MG63 (cell line): ENCODE measurements around the gene FHIP1B. TPM values are rescaled to one million over a fixed set of nuclear protein-coding genes. Genes with fewer than 3 reads are reported as not detected.

Experiments
- DNase-seq: peaks from one replicate; pipeline ENCODE4 v3.0.0-alpha.2; 2020
- H3K27me3 ChIP-seq: fragments of 250-450 bp; sonication (Bioruptor Pico); 2 replicates; pipeline ENCODE4 v1.5.1; 2020; ENCODE audit warnings: mild to moderate bottlenecking, moderate library complexity
- H3K36me3 ChIP-seq: fragments of 250-450 bp; sonication (Bioruptor Pico); 2 replicates; pipeline ENCODE4 v1.5.1; 2020; ENCODE audit warnings: mild to moderate bottlenecking, moderate library complexity
- H3K4me3 ChIP-seq: fragments of 250-450 bp; sonication (Bioruptor Pico); 2 replicates; pipeline ENCODE4 v1.5.1; 2020; ENCODE audit warnings: mild to moderate bottlenecking, moderate library complexity
- H3K9me3 ChIP-seq: fragments of 250-450 bp; sonication (Bioruptor Pico); 2 replicates; pipeline ENCODE4 v1.5.1; 2020; ENCODE audit warnings: mild to moderate bottlenecking, moderate library complexity
- total RNA-seq: library from RNA; depleted of rRNA; stranded (reverse); fragments of >200 nt; shearing (Covaris generic); gene quantifications from 2 replicates; pipeline ENCODE4 v1.2.3, GENCODE V29; 2014; ENCODE audit warnings: low replicate concordance

FHIP1B gene
- total RNA-seq, 1 experiment from 2014 or later: 9.7 TPM

DNA sequence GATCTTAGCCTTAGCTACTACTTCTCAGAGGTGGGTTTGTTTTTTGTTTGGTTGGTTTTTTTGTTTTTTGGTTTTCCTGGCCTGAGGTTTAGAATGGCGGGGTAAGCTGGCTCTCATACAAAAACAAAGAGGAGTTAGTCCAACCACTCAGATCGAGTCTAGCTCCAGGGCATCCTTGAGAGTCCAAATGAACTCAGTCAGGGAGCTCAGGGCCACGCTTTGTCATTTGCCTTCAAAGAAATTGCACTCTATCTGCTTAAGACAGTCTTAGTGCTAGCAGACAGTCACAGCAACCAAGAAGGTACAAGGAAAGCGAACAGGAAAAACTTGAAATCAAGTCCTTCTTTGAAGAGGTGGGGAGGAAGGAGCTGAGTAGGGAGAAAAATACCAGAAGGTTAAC is 17.9 kb downstream of the FHIP1B start:
- H3K9me3 ChIP-seq: no peaks in the 10 kb centered on the region
- H3K27me3 ChIP-seq: no peaks in the 10 kb centered on the region
- DNase-seq: no peak
- H3K4me3 ChIP-seq: no peak overlapping the region
- peaks cover 34% of the 10 kb centered on the region for H3K36me3 ChIP-seq

DNA sequence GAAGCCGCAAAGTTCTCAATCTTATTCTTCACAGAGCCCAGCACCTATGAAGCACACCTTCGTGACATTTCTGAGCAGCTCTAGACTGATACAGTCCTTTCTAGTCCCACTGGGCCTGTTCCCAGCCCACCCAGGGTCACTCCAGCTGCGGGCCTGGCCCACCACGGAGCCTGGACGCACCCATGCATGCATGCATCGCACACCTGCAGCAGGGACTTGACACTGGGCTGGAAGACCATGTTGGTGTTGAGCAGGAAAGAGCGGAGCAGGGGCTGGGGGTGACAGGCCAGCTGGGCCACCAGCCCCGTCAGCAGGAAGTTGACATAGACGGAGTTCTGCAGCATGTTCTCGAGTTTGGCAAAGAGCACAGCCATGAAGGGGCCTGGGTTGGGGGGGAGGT is 19.9 kb downstream of the FHIP1B start:
- DNase-seq: no peak
- Histone ChIP-seq H3K27me3 (no peaks in the 10 kb centered on the region), H3K36me3 (peaks cover 26% of the 10 kb centered on the region)

DNA sequence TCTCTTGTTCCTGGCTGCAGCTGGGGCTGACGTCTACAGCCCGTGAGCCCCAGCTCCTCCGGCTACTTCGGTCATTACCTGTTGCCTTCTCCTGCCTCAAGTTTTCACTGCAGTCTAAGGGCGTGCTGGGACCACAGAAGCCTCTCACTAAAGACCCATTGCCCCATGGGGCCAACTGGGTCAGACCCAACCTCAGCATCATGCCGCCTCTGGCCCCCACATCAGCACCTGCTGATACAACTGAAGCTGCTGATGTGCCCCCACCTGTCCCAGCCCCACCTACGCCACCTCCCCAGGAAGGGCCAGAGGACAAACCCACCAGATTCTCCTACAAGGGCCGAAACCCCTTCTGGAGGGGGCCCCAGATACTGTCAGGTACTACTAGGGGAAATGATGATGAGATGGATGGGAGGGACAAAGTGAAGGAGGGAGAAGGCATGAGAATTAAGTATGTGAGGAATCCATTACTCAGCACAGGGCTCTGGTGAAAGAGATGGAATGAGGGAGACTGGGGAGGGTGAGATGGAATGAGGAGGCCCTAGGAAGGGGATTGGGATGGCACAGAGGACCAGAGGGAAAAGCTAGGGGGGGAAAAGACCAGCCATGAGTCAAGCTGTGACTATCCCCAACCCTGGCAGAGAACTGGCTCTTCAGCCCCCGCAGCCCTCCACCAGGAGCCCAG is 24.0 kb downstream of the FHIP1B start:
- Histone ChIP-seq H3K36me3 (peaks cover 7% of the 10 kb centered on the region), H3K9me3 (no peaks in the 10 kb centered on the region), H3K4me3 (no peak overlapping the region), H3K27me3 (no peaks in the 10 kb centered on the region)
- no peak for DNase-seq

More for the DNA sequence above, 19.9 kb downstream of the FHIP1B start:
- no peaks in the 10 kb centered on the region for H3K9me3 ChIP-seq
- no peak overlapping the region for H3K4me3 ChIP-seq

DNA sequence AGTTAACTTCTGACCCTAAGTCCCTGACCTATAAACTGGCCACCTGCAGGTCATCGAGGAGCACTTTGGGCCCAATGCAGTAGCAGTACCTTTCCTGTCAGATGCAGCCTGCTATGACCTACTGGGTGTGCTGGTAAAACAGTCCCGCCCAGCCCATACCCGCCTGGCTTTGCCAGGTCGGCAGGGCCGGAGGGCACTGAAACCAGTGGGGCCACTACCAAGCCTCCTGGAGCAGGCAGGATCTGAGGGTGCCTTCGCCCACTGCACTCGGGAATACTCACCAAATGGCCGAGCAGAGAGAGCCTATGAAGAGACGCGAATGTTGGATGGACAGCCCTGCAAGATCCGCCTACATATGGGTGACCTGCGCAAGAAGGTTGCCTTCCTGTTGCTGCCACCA is 24.6 kb downstream of the FHIP1B start:
- H3K9me3 ChIP-seq: no peaks in the 10 kb centered on the region
- H3K27me3 ChIP-seq: no peaks in the 10 kb centered on the region
- DNase-seq: no peak
- peaks cover 4% of the 10 kb centered on the region for H3K36me3 ChIP-seq
- H3K4me3 ChIP-seq: no peak overlapping the region

DNA sequence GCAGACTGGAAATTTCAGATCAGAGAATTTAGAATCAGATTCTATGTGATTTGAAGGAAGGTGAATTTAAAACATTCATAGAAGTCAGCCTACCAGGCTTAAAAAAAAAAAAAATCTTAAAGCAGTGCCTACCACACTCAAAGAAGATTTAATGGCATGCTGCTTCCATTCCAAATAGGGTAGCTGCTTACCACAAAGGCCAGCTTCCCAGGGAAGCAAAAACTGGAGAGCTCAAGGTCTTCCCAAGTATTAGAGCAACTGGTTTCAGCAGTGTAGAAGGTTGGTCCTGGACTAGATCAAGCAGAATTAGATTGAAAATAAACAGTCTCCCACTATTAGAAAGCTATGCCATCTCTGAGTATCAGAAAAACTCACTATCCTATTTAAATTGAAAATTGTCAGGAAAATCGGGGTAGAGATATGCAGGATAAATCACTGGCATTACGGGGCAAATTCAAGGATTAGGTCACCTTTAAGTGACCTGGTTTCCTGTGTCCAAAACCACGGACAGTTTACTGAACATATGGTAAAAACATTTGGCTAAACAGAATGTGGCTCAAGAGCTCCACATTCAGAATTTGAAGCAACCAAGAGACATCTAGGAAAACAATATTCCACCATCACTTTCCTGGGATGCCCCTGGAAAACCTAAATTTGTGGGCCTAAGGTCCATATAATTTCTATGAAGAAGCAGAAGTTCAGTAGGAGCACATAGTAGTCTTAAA is 27.8 kb downstream of the FHIP1B start:
- DNase-seq: no peak
- H3K27me3 ChIP-seq: no peaks in the 10 kb centered on the region
- no peaks in the 10 kb centered on the region for H3K9me3 ChIP-seq
- H3K4me3 ChIP-seq: no peak overlapping the region
- H3K36me3 ChIP-seq: no peaks in the 10 kb centered on the region

DNA sequence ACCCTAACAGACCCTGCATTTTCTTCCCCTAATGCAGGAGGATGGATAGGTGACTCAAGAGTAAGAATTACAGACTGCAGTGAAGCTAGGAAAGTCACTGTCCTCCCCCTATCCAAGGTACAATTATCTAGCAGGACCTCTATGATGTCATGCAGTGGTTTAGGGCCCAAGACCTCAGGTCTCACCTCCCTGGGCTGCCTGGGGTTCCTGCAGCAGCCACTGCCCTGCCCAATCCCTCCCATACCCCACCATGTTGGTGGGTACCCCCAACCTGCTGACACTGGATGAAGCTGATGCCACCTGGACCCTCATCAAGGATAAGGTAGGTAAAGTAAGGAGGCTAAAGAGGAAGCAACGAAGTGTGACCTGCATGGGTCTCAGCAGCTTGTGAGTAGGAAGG is 29.1 kb downstream of the FHIP1B start, which contains the start of gene C11orf42:
Gene C11orf42 (plus strand): TSS at position 192 of the 400 bp plus-strand sequence. CDS start 59 bp downstream, at position 251.
- Histone ChIP-seq H3K9me3 (no peaks in the 10 kb centered on the region), H3K4me3 (no peak within 1 kb of the TSS), H3K36me3 (no peaks in the 10 kb centered on the region), H3K27me3 (no peaks in the 10 kb centered on the region)
- DNase-seq: no peak

DNA sequence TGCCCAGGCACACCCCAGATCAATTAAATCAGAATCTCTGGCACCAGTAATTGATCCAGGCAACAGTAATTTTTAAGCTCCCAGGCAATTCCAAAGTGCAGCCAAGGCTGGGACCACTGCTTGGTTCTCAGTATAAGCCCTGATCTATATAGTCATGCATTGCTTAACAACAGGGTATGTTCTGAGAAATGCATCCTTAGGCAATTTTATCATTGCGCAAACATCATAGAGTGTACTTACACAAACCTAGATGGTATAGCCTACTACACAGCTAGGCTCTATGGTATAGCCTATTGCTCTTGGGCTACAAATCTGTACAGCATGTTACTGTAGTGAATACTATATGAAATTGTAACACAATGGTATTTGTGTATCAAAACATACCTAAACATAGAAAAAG is 29.7 kb downstream of the FHIP1B start:
- no peaks in the 10 kb centered on the region for H3K9me3 ChIP-seq
- DNase-seq: no peak
- H3K4me3 ChIP-seq: no peak overlapping the region
- no peaks in the 10 kb centered on the region for H3K36me3 ChIP-seq
- no peaks in the 10 kb centered on the region for H3K27me3 ChIP-seq

DNA sequence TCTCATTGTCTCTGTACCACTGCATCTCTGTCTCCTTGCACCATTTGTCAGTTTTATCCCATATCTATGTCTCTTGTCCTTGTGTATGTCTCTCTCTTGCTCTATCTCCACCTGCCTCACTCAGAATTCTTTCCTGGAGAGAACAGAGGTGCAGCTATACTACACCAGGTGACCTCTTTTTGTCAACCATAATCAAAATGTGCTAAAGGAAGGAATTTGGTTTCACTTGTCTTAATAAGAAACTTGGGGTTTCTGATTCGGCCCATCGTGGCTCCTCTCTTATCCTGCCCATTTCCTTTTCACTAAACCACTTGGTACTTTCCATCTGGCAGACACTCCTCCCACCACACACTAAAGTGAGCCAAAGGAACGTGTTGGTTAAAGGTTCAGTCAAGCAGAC is 31.1 kb downstream of the FHIP1B start:
- no peaks in the 10 kb centered on the region for H3K9me3 ChIP-seq
- H3K27me3 ChIP-seq: no peaks in the 10 kb centered on the region
- no peak for DNase-seq
- no peaks in the 10 kb centered on the region for H3K36me3 ChIP-seq
- no peak overlapping the region for H3K4me3 ChIP-seq

DNA sequence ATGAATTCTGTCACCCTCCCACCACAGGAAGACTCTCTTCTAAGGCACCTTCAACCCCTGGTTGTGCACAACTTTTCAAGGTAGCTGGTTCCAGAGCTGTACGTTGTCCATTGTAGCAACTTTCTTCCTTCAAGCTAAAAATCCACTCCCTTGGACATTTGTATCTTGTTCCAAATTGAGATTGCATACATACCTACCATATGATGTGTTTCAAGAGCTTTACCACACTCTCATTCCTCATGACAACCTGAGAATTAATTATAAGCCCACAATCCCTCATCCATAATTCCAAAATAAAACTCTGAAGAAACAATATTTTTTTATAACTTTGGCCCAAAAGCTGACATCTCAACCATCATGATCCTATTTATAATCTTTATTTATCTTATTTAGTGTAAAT is 32.4 kb downstream of the FHIP1B start:
- DNase-seq: no peak

DNA sequence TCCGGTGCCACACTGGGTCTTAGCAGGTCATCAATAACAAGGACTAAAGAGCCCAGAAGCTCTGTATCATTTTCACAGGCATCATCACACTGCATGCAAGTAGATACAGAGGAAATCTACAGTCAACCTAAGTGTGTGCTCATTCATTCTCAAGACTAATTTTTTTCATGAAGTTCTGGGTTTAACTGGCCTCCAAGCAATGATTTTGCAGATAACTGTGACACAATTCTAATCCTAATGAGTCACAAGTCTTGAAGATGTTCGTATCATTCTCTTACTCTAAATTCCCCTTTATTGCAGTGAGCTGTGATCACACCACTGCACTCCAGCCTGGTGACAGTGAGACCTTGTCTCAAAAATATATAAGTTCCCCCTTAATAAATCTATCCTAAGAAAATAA is 33.0 kb downstream of the FHIP1B start:
- no peaks in the 10 kb centered on the region for H3K27me3 ChIP-seq
- no peaks in the 10 kb centered on the region for H3K9me3 ChIP-seq
- H3K36me3 ChIP-seq: no peaks in the 10 kb centered on the region
- H3K4me3 ChIP-seq: no peak overlapping the region
- no peak for DNase-seq

More for the DNA sequence above, 32.4 kb downstream of the FHIP1B start:
- Histone ChIP-seq H3K36me3 (no peaks in the 10 kb centered on the region), H3K9me3 (no peaks in the 10 kb centered on the region), H3K4me3 (no peak overlapping the region), H3K27me3 (no peaks in the 10 kb centered on the region)

DNA sequence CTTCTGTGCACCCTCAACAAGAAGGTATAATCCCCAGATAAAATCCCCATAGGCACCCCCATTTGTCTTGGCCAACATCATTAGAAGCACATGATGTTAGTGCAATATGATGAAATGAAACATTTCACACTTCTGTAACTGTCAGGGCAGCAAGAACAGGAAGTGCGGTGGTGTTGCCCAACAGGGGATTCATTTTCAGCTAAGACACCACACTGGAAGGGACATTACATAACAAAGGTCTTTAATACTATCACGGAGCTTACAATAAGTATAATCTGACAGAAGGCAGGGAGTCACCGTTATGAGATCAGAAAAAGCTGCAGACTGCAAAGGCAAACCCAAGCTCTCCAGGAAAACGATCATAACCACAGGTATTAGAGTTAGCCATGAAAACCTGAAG is 33.5 kb downstream of the FHIP1B start:
- H3K27me3 ChIP-seq: no peaks in the 10 kb centered on the region
- H3K36me3 ChIP-seq: no peaks in the 10 kb centered on the region
- H3K9me3 ChIP-seq: no peaks in the 10 kb centered on the region
- no peak for DNase-seq
- no peak overlapping the region for H3K4me3 ChIP-seq

DNA sequence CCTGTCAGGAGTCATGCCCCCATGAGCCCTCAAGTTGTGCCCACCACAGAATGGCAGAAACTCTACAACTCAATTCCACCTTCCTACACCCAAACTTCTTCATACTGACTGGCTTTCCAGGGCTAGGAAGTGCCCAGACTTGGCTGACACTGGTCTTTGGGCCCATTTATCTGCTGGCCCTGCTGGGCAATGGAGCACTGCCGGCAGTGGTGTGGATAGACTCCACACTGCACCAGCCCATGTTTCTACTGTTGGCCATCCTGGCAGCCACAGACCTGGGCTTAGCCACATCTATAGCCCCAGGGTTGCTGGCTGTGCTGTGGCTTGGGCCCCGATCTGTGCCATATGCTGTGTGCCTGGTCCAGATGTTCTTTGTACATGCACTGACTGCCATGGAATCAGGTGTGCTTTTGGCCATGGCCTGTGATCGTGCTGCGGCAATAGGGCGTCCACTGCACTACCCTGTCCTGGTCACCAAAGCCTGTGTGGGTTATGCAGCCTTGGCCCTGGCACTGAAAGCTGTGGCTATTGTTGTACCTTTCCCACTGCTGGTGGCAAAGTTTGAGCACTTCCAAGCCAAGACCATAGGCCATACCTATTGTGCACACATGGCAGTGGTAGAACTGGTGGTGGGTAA is 35.1 kb downstream of the FHIP1B start, which contains the start of gene OR52W1:
Gene OR52W1 (plus strand): TSS at position 51 of the 637 bp plus-strand sequence. CDS start 0 bp downstream, at position 51.
- no peaks in the 10 kb centered on the region for H3K27me3 ChIP-seq
- H3K4me3 ChIP-seq: no peak within 1 kb of the TSS
- no peaks in the 10 kb centered on the region for H3K9me3 ChIP-seq
- no peak for DNase-seq
- no peaks in the 10 kb centered on the region for H3K36me3 ChIP-seq

DNA sequence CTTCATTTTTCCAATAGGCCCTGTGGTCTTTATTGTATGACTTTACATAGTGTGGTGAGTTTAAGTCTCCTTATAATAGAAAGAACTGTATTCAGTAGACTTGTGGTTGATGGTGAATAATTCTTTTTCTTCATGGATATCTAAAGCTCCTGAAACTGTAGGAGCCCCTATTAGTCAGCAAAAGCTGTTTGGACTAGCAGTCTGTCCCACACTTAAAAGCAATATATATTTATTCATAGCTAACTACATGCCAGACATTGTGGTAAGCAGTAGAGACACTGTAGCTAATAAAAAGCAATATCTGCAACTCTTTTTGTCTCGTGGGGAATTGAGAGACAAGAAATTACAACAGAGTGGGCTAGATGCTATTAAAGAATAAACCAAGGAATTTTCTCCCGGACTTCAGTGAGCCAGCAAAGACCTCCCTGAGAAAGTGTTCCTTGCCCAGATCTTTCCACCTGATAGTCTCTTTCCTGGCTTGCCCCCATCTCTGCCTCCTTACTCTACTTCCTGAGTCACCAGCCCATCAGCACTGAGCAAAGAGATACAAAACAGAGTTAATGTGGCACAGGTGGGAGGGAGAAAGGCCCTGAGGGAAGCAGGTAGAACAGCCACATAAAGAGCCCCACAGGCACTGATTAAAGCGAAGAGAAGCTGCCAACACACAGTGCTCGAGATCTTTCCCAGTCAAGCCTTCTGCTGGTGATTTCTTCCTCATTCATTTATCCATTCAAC is 36.8 kb downstream of the FHIP1B start:
- H3K27me3 ChIP-seq: no peaks in the 10 kb centered on the region; the same call in 1 of the 2 replicates
- no peak for DNase-seq
- no peak overlapping the region for H3K4me3 ChIP-seq
- no peaks in the 10 kb centered on the region for H3K9me3 ChIP-seq
- H3K36me3 ChIP-seq: no peaks in the 10 kb centered on the region

DNA sequence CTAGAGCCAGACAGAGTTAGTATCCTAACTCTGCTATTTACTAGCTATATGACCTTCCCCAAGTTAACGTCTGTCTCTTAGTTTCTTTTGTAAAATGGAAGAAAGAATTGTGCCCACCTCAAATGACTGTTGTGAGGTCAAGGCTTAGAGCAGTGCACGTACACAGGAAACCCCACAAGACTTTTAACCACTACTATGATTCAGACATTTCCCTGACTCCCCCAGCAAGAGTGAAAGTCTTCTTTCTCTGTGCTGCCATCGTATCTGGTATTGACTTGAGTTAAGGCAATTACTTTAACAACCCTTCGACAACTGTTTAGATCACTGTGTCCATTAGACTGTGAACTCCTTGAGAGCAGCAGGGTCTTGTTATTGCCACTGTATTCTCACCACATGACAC is 38.0 kb downstream of the FHIP1B start:
- no peak overlapping the region for H3K4me3 ChIP-seq
- no peaks in the 10 kb centered on the region for H3K9me3 ChIP-seq
- H3K36me3 ChIP-seq: no peaks in the 10 kb centered on the region
- no peak for DNase-seq
- peaks cover 3% of the 10 kb centered on the region for H3K27me3 ChIP-seq

DNA sequence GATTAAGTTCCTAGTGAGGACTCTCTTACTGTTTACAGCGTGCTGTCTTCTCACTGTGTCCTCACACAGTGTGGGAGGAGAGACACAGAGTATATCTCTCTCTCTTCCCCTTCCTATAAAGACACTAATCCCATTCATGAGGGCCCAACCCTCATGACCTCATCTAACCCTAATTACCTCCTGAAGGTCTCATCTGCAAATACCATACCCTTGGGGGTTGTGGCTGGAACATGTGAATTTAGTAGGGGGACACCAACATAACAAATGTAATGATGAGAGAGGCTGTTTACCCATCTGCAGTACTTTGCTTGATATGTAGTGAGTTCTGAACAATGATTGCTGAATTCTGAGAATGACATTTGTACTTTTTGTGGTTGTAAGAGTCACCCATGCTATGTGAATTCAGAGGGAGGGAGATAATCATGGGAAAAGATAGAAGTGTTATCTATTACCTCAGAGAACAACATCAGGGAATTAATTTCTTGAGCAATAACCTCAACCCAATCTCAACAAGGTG is 40.3 kb downstream of the FHIP1B start:
- Histone ChIP-seq H3K4me3 (no peak overlapping the region), H3K27me3 (peaks cover 3% of the 10 kb centered on the region), H3K36me3 (no peaks in the 10 kb centered on the region), H3K9me3 (no peaks in the 10 kb centered on the region)
- DNase-seq: no peak

DNA sequence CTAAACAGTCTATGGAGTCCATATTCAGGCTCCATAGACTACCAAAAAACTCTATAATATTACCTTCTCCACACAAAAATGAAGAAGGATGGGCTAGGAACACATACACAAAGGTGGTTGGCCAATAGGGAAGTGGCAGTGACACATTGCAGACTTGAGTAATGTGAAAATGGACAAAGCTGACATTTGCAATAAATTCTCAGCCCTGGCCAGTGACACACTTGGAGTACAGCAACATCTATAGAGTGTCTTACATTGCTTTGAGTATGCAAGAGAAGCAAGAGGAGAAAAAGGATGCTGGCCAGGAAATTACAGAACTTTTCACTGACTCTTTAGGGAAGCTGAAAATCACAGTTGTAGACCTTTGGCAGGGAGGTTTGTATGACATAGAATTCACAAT is 42.7 kb downstream of the FHIP1B start:
- Histone ChIP-seq H3K9me3 (no peaks in the 10 kb centered on the region), H3K4me3 (no peak overlapping the region), H3K36me3 (no peaks in the 10 kb centered on the region), H3K27me3 (peaks cover 3% of the 10 kb centered on the region)
- no peak for DNase-seq

DNA sequence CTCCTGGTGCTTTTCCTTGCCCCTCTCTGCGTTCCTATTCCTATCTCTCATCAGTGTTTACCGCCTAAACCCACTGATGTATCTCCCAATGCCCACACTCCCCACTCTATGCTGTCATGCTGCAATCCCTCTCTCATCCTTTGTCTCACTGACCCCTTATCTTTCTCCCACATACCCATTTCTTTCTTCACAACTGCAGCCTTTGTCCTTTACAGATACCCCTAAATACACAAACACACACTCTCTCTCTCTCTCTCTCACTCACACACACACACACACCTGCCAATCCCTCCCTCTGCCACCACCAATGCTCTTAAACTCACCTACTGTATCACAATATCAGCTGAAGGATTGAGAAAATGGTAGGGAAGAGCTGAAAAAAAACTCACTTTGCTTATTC is 59.0 kb downstream of the FHIP1B start:
- H3K4me3 ChIP-seq: no peak overlapping the region

More for the DNA sequence above, 59.0 kb downstream of the FHIP1B start:
- no peaks in the 10 kb centered on the region for H3K36me3 ChIP-seq
- no peaks in the 10 kb centered on the region for H3K9me3 ChIP-seq
- DNase-seq: no peak
- H3K27me3 ChIP-seq: peaks cover 2% of the 10 kb centered on the region; the same call in 1 of the 2 replicates
